Measurements from ENCODE around the gene ST8SIA2. TPM values are rescaled to one million over a fixed set of nuclear protein-coding genes. Genes with fewer than 3 reads are reported as not detected.
A peak's percentile ranks its signal among the peaks of the same experiment; 100 is the strongest.

ST8SIA2 gene
- total and polyA plus RNA-seq, 2 donors (not counting 1 experiment from before 2014, with no cell fraction given), result under 0.01 TPM; not detected in 1

DNA sequence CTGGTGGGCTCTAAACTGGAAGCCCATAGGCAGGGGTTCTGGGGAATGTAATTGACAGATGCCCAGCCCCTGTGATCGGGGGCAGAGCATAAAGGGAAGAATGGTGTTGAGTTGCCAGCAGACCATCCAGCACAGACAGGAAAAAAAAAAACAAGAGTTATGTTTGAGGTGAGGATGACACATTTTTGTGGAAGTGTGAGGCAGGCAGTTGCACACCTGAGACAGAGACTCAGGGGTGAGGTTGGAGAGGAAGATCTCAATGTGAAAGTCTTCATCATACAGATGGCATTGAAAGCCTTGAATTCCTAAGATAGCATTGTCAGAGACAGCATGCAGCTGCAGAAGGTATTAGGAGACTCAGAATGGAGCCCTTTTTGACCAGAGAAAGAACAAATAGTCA is 18.6 kb upstream of the ST8SIA2 start:
- no peak overlapping the region for H3K9ac ChIP-seq (ENCODE audit: insufficient read depth, low read length)
- TF ChIP-seq EZH2 (IDR thresholded peaks at IDR 0.05; ENCODE audit: low read length, missing control alignments) (no peak), CTCF (conservative IDR thresholded peaks at IDR 0.05 in 1 of 2, IDR thresholded peaks at IDR 0.05 in 1 of 2; ENCODE audit: low read depth in 1 of 2, low read length in 2 of 2) (no peak)

DNA sequence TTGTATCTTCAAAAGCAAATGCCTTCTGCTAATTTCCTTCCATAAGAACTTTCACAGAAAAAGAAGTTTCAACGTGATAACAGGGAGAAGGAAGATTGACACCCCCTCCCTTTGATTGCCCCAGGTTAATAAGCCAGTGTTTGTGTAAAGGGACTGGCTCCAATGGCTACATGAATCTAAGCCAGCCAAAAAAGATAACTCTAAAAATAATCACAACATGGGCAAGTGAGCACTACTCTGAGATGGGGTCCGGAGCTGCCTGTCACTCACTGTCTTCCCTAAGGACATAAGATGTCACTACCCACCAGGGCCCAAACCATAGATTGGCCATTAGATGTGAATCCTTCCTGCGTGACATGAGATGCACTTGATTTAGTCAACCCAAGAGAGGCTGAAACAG is 17.6 kb upstream of the ST8SIA2 start:
- Histone ChIP-seq H3K4me3 (replicated peaks in 1 of 4; ENCODE audit: control extremely low read depth in 1 of 4, insufficient read depth in 1 of 4, low read depth in 3 of 4, low read length in 4 of 4) (no peak overlapping the region), H3K4me2 (ENCODE audit: extremely low read depth, insufficient read depth, low read length) (no peak overlapping the region), H3K27me3 (ENCODE audit: control insufficient read depth, insufficient read depth, low read length) (no peaks in the 10 kb centered on the region), H3K79me2 (ENCODE audit: control insufficient read depth, insufficient read depth, low read length) (no peaks in the 10 kb centered on the region), H3K27ac (ENCODE audit: insufficient read depth, low read length) (no peak overlapping the region), H4K20me1 (ENCODE audit: control insufficient read depth, extremely low read depth, insufficient read depth, low read length) (no peaks in the 10 kb centered on the region), H3K9ac (ENCODE audit: insufficient read depth, low read length) (no peak overlapping the region), H3K36me3 (ENCODE audit: control insufficient read depth, insufficient read depth, low read length) (no peaks in the 10 kb centered on the region), H2AFZ (ENCODE audit: low read length) (no peak overlapping the region), H3K9me3 (ENCODE audit: control insufficient read depth, insufficient read depth, low read depth, low read length) (no peaks in the 10 kb centered on the region), H3K4me1 (ENCODE audit: control insufficient read depth, extremely low read depth, insufficient read depth, low read length) (no peaks in the 10 kb centered on the region)
- DNase-seq (ENCODE audit: low read depth in 2 of 2), result no peak
- TF ChIP-seq CTCF (conservative IDR thresholded peaks at IDR 0.05 in 1 of 2, IDR thresholded peaks at IDR 0.05 in 1 of 2; ENCODE audit: low read depth in 1 of 2, low read length in 2 of 2) (no peak), EZH2 (IDR thresholded peaks at IDR 0.05; ENCODE audit: low read length, missing control alignments) (no peak)

More for the DNA sequence above, 18.6 kb upstream of the ST8SIA2 start:
- Histone ChIP-seq H3K9me3 (ENCODE audit: control insufficient read depth, insufficient read depth, low read depth, low read length) (no peaks in the 10 kb centered on the region), H3K4me3 (replicated peaks in 1 of 4; ENCODE audit: control extremely low read depth in 1 of 4, insufficient read depth in 1 of 4, low read depth in 3 of 4, low read length in 4 of 4) (no peak overlapping the region), H3K27ac (ENCODE audit: insufficient read depth, low read length) (no peak overlapping the region), H3K36me3 (ENCODE audit: control insufficient read depth, insufficient read depth, low read length) (no peaks in the 10 kb centered on the region), H3K4me1 (ENCODE audit: control insufficient read depth, extremely low read depth, insufficient read depth, low read length) (no peaks in the 10 kb centered on the region), H3K79me2 (ENCODE audit: control insufficient read depth, insufficient read depth, low read length) (no peaks in the 10 kb centered on the region), H4K20me1 (ENCODE audit: control insufficient read depth, extremely low read depth, insufficient read depth, low read length) (no peaks in the 10 kb centered on the region), H3K27me3 (ENCODE audit: control insufficient read depth, insufficient read depth, low read length) (no peaks in the 10 kb centered on the region), H3K4me2 (ENCODE audit: extremely low read depth, insufficient read depth, low read length) (no peak overlapping the region), H2AFZ (ENCODE audit: low read length) (no peak overlapping the region)
- DNase-seq (ENCODE audit: low read depth in 2 of 2), result no peak

GRCh38 chr15:92377083-92377789 is 16.4 kb upstream of the ST8SIA2 start:
- Histone ChIP-seq H3K9me3 (ENCODE audit: control insufficient read depth, insufficient read depth, low read depth, low read length) (no peaks in the 10 kb centered on the region), H3K79me2 (ENCODE audit: control insufficient read depth, insufficient read depth, low read length) (no peaks in the 10 kb centered on the region), H3K4me1 (ENCODE audit: control insufficient read depth, extremely low read depth, insufficient read depth, low read length) (no peaks in the 10 kb centered on the region), H2AFZ (ENCODE audit: low read length) (no peak overlapping the region), H3K36me3 (ENCODE audit: control insufficient read depth, insufficient read depth, low read length) (no peaks in the 10 kb centered on the region), H3K9ac (ENCODE audit: insufficient read depth, low read length) (no peak overlapping the region), H4K20me1 (ENCODE audit: control insufficient read depth, extremely low read depth, insufficient read depth, low read length) (no peaks in the 10 kb centered on the region), H3K4me2 (ENCODE audit: extremely low read depth, insufficient read depth, low read length) (no peak overlapping the region), H3K27ac (ENCODE audit: insufficient read depth, low read length) (no peak overlapping the region), H3K27me3 (ENCODE audit: control insufficient read depth, insufficient read depth, low read length) (no peaks in the 10 kb centered on the region), H3K4me3 (replicated peaks in 1 of 4; ENCODE audit: control extremely low read depth in 1 of 4, insufficient read depth in 1 of 4, low read depth in 3 of 4, low read length in 4 of 4) (no peak overlapping the region)
- TF ChIP-seq EZH2 (IDR thresholded peaks at IDR 0.05; ENCODE audit: low read length, missing control alignments) (no peak), CTCF (conservative IDR thresholded peaks at IDR 0.05 in 1 of 2, IDR thresholded peaks at IDR 0.05 in 1 of 2; ENCODE audit: low read depth in 1 of 2, low read length in 2 of 2) (no peak)
- DNase-seq (ENCODE audit: low read depth in 2 of 2), result peak in 1 of 2 donors; percentile 34

Measured in fibroblast of lung (primary cell).